Ectodermal cell (in vitro differentiated cells): ENCODE measurements around the gene CTBP1.

Experiments used
- H3K27ac ChIP-seq: 2 replicates; pipeline ENCODE4 v1.7.0; 2013; ENCODE audit warnings: mild to moderate bottlenecking, low read depth, low read length; ENCODE audit not compliant: insufficient read depth, poor library complexity, severe bottlenecking
- H3K27me3 ChIP-seq: 2 replicates; pipeline ENCODE4 v1.7.0; 2013; ENCODE audit warnings: mild to moderate bottlenecking, low read length; ENCODE audit not compliant: insufficient read depth, control insufficient read depth, poor library complexity, severe bottlenecking
- H3K36me3 ChIP-seq: one replicate; pipeline ENCODE4 v1.7.0; 2013; ENCODE audit warnings: low read length; ENCODE audit not compliant: control insufficient read depth, insufficient read depth
- H3K4me1 ChIP-seq: one replicate; pipeline ENCODE4 v1.7.0; 2013; ENCODE audit warnings: low read length; ENCODE audit not compliant: control insufficient read depth, insufficient read depth
- H3K4me3 ChIP-seq: 2 replicates; pipeline ENCODE4 v1.7.0; 2013; ENCODE audit warnings: low read depth, low read length, control low read depth; ENCODE audit not compliant: insufficient read depth
- H3K9me3 ChIP-seq: 2 replicates; pipeline ENCODE4 v1.7.0; 2013; ENCODE audit warnings: mild to moderate bottlenecking, low read length, moderate library complexity; ENCODE audit not compliant: control insufficient read depth
- WGBS, 2 experiments: methylation state at CpG; one replicate each; pipeline ENCODE4 v1.1.7; 2013; ENCODE audit warnings: missing lambda C conversion rate in 2 of 2; 5-methylcytosine and 5-hydroxymethylcytosine counted together

CTBP1 gene

DNA sequence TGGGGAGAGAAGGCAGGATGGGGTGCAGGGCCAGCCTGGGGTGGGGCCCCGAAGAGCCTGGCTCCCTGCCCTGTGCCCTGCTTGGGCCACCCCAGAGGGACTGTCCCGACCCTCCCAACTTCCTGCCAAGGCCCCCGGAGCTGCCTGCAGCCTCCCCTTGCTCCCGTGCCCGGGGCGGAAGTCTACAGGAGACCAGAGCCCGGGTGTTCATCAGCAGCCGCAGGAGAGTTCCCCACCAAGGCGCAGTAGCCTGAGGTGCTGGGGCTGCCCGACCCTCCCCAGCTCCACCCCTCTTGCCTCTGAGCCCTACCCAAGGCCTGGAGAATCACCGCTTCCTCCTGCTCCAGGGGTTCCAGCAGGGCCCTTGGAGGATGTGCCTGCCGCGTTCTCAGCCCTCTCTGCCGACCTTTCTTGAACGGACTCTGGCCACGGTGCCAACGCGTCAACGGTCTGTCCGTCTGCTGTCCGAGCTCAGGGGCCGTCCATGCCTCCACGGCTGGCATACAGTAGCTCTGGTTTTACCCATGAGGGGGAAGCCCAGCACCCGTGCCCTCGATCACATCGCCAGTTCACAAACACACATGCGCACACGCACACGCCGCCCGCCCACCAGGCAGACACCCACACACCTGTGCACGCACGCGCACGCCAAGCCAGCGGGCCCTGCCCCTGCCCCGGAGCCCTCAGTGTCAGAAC lies 40.5 kb downstream of the CTBP1 start:
- no peaks in the 10 kb centered on the region for H3K4me1 ChIP-seq
- H3K27me3 ChIP-seq = no peaks in the 10 kb centered on the region
- no peaks in the 10 kb centered on the region for H3K9me3 ChIP-seq
- H3K27ac ChIP-seq = no peak overlapping the region
- WGBS, 2 experiments = 94 to 95% methylated on average over 37 of the region's 37 CpGs
- no peaks in the 10 kb centered on the region for H3K36me3 ChIP-seq
- H3K4me3 ChIP-seq = no peak overlapping the region

DNA sequence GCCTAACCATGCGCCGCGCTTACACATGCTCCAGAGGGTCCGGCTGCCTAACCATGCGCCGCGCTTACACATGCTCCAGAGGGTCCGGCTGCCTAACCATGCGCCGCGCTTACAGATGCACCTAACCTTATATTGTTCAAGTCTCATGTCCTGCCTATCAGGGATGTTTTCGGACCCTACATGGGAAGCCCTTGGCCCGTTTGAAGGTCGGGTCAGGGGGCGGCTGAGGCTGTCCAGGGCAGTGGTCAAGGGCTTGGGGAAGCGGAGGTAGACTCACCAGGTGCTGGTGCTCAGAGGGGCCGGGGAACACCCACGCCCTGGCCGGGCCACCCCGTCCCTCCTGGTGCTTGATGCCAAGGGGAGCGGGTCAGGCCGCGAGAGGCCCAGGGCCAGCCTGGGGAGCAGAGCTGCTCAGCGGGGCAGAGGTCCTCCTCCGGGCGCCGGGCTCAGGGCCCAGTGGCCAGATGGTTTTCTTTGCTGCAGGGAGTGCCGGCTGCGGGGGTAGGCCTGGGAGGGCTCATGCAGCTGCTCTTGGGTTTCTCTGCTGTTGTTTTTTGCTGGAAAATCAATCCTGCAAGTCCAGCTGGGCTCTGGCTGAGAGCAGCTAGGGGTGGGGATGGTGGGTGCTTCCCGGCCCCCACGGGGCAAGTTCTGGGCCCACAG lies 41.2 kb downstream of the CTBP1 start:
- H3K4me1 ChIP-seq = no peaks in the 10 kb centered on the region
- H3K4me3 ChIP-seq = no peak overlapping the region
- WGBS, 2 experiments = 93 to 95% methylated on average over 28 of the region's 31 CpGs
- no peaks in the 10 kb centered on the region for H3K36me3 ChIP-seq
- no peaks in the 10 kb centered on the region for H3K9me3 ChIP-seq
- no peak overlapping the region for H3K27ac ChIP-seq
- no peaks in the 10 kb centered on the region for H3K27me3 ChIP-seq

DNA sequence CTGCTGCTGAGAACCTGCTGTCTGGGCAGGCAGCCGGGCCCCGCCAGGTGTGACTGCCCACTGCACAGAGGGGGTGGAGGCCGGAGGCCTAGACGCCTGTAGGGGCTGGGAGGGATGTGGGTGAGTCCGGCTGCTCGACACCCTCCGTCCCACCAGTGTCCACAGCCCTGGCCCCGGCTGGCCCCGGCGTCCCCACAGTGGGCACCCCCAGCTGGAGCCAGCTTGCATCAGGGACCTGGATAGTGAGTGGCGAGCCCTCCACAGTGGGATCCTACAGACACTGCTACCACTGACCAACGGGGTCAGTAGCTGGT lies 41.8 kb downstream of the CTBP1 start:
- Histone ChIP-seq H3K27me3 (no peaks in the 10 kb centered on the region), H3K36me3 (no peaks in the 10 kb centered on the region), H3K27ac (no peak overlapping the region), H3K4me1 (no peaks in the 10 kb centered on the region), H3K4me3 (no peak overlapping the region), H3K9me3 (no peaks in the 10 kb centered on the region)
- 96 to 97% methylated on average over 12 of the region's 12 CpGs for WGBS, 2 experiments

DNA sequence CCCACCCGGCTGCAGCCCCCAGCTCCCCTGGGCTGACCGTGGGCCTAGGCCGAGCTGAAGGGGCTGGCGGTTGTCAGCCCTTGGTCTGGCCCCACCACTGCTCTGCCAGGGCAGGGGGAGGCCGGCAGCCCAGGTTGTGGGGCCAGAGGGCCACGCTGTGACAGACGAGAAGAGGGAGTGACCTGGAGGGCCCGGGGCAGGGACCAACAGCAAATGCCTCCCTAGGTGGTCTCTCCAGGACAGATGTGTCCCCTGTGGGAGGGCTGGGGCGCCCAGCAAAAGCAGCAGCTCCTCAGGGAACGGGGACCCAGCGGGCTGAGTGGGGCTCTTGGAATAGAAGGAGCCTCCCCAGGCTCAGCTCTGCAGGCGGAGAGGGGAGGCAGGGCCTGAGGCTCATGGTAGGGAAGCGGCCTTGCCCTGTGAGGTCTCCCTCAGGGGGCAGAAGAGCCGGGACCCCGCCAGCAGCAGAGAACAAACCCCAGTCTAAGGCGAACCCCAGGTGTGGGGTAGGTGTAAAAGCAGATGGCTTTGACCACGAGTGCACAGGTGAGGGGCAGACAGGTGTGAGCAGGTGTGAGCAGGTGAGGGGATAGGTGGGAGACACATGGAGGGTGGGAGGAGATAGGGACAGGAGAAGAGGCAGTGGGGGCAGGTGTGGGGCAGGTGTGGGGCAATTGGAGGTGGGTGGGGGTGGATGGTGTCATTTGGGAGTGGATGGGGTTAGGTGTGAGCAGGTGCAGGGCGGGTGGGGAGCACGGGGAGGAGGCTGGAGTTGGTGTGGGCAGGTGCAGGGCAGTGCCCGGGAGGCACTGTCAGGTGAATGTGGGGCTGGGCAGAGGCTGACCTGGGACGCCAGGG lies 42.4 kb downstream of the CTBP1 start:
- WGBS, 2 experiments = 90 to 93% methylated on average over 21 of the region's 21 CpGs
- Histone ChIP-seq H3K4me1 (no peaks in the 10 kb centered on the region), H3K9me3 (no peaks in the 10 kb centered on the region), H3K27me3 (no peaks in the 10 kb centered on the region), H3K27ac (no peak overlapping the region), H3K4me3 (no peak overlapping the region), H3K36me3 (no peaks in the 10 kb centered on the region)

DNA sequence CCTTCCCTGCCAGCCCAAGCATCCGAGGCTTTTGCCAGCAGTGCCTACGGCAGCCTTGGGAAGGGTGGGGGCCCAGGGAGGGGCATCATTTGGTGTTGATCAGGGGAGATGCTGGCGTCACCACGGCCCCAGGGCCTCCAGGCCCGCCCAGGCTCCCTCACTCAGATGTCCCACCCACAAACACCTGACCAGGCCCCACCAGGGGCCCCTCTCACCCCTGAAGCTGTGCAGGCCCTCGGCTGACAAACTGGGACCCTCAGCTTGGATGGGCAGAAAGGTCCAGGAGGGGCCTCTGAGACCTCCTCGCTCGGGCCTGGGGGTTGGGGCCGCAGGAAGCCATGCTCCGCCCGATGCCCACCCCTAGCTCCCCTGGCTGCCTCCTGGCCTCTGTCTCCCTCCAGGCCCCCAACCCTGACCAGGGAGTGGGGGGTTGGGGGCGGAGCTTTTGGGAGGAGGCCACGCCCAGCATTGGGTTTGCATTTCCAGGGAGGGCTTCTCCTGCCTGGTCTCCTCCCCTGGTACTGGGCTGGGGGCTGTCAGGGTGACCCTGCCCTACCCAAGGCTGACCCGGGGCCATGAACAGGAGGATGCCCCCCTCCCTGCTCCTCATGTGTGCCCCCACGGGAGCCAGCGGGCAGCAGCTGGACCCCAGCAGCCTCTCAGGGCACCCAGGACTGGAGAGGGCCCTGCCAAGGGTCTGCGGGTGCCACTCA lies 43.2 kb downstream of the CTBP1 start:
- 88 to 91% methylated on average over 17 of the region's 17 CpGs for WGBS, 2 experiments
- Histone ChIP-seq H3K36me3 (no peaks in the 10 kb centered on the region), H3K27me3 (no peaks in the 10 kb centered on the region), H3K4me1 (no peaks in the 10 kb centered on the region), H3K9me3 (no peaks in the 10 kb centered on the region), H3K4me3 (no peak overlapping the region), H3K27ac (no peak overlapping the region)

DNA sequence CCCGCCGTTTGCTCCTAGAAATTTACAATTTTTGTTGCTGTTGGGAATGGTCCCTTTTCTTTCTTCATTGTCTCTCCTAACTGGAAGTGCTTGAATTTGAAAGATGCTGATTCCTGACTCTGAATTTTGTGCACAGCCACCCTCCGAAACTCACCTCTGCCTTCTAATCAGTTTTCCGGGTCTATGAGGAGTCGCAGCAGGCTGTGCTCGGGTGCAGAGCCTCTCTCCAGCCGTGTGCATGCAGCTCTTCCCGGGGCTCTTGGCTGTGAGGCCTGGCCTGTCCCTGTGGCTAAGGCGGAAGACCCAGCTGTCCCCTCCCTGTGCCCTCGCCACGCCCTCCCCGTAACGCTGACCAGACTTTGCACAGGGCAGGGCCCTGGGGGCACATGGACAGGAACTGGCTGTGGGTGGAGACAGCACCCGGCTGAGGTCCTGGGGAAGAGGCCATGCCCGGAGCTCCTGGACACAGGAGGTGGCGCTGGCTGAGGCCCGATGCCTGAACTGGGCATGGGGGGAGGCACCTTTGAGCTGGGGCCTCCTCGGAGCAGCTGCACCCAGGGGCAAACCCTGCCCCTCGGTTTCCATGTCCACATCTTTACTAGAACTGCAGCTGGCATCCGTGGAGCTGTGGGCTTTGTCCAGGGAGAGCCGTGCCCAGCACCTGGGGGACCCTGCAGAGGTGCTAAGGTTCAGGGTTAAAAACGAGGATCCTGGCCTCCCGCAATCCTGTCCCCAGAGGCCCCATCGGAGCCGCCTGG lies 43.9 kb downstream of the CTBP1 start:
- Histone ChIP-seq H3K4me3 (no peak overlapping the region), H3K27ac (no peak overlapping the region), H3K27me3 (no peaks in the 10 kb centered on the region), H3K36me3 (no peaks in the 10 kb centered on the region), H3K9me3 (no peaks in the 10 kb centered on the region), H3K4me1 (no peaks in the 10 kb centered on the region)
- WGBS, 2 experiments = 90 to 91% methylated on average over 25 of the region's 25 CpGs

DNA sequence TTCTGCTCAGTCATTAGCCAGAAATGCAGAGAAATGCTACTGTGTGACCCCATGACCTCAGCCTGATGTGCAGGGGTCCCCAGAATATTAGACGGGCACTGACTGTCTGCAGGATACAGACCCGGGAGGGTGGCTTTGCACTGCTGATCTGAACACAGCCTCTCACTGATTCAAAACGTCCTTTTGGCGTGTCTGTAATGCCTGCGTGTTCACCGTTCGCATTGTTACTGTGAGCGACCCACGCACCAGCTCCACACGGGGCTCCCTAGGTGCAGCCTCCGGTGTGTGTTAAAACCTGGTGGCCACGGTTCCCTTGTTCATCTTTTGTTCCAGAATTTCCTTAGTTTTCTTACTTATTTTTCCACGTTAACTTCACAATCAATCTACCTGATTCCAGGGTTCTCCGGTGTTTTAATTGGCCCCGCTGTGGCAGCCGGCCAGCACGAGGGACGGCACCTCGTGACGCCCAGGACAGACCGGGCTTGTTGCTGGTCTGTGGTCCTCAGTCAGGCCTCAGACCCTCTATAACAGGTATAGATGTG lies 44.6 kb downstream of the CTBP1 start:
- Histone ChIP-seq H3K27ac (no peak overlapping the region), H3K36me3 (no peaks in the 10 kb centered on the region), H3K4me1 (no peaks in the 10 kb centered on the region), H3K4me3 (no peak overlapping the region), H3K27me3 (no peaks in the 10 kb centered on the region), H3K9me3 (no peaks in the 10 kb centered on the region)
- 94 to 95% methylated on average over 21 of the region's 21 CpGs for WGBS, 2 experiments

DNA sequence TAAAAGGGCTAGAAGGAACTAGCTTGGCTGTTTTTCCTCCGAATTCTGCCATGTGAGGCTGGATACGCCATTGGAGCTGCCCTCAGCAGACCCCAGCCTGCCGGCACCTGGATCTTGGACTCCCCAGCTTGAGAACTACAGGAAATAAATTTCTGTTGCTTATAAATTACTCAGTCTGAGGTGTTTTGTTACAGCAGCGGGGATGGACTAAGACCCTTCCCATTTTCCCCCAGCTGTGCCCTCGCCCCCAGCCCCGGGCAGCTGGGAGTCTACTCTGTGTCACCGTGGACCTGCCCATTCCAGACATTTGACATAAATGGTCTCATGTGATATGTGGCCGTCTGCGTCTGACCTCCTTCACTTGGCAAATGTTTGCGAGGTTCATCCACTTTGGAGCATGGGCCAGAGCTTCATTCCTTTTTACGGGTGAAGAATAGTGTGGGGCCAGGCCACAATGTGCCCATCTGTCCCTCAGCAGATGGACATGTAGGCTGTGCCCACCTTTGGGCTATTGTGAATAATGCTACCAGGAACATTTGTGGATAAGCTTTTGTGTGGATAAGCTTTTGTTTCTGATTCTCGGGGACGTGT lies 45.8 kb downstream of the CTBP1 start:
- H3K27me3 ChIP-seq = no peaks in the 10 kb centered on the region
- no peaks in the 10 kb centered on the region for H3K4me1 ChIP-seq
- no peaks in the 10 kb centered on the region for H3K36me3 ChIP-seq
- H3K9me3 ChIP-seq = no peaks in the 10 kb centered on the region
- no peak overlapping the region for H3K27ac ChIP-seq
- H3K4me3 ChIP-seq = no peak overlapping the region
- WGBS, 2 experiments = 95% methylated on average over 13 of the region's 13 CpGs

DNA sequence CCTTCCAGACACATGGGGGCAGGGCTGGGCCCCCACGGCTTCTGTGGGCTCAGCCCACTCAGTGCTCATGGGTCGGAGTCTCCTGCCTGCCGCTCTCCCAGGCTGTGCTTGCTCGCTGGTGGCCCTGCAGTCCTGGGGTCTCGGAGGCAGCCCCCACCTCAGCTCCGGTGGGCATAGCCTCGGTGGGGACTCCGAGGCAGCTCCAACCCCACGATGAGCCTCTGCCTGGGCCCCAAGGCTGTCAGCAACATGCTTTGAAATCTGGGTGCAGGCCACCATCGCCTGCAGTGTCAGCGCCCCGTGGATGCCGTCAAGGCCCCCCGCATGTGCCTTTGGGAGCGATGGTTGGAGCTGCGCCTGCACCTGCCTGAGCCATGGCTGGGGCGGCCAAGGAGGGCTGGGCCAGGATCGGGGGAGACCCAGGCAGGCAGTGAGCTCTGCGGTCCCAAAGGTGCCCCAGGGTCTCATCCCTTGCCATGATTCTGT lies 46.4 kb downstream of the CTBP1 start:
- Histone ChIP-seq H3K36me3 (no peaks in the 10 kb centered on the region), H3K4me1 (no peaks in the 10 kb centered on the region), H3K4me3 (no peak overlapping the region), H3K27me3 (no peaks in the 10 kb centered on the region), H3K9me3 (no peaks in the 10 kb centered on the region), H3K27ac (no peak overlapping the region)
- WGBS, 2 experiments = 91% methylated on average over 19 of the region's 19 CpGs
